ENCODE data around the gene GPR132.

Gene GPR132

DNA sequence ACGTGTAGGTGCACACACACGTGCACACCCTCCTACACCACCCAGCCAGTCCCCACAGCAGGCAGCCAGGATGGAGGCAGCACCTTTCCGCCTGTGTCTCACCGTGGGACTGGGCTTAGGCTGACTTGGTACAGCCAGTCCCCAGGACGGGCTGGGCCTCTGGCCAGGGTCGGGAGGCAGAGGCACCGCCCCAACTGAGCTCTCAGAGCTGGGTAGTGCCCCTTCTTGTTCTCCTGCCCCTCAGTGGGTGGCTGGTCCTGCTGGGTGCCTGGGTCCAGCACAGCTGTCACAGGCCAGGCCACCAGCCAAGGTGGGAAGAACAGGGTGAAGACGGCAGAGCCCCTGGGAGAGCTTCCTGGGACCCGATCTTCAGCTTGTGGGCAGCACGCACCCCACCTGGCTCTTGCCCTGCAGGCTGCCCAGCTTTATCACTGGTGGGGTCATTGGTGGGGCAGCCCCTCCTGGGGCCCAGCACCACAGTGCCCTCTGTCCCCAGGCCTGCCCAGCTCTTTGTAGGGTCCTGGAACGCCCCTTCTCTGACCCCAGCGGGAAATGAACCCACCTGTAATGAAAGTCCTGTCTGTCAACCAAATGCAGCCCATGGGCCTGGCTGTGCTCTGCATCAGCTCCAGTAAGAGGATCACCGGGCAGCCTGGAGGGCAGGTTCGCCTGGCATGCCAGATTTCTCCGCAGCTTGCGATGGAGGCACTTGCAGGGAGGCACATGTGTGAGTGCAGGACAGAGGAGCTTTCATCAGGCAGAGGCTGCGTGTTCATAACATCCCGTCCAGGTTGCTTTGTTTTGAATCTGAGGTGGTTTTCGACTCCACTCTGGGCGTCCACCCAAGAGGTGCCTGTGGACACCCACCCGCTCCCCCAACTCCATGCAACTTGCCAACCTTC lies 59.0 kb downstream of the GPR132 start:
- no peaks in the 10 kb centered on the region for H3K9me2 ChIP-seq (replicated peaks; ENCODE audit: low read depth, low read length)
- no peaks in the 10 kb centered on the region for H3K27me3 ChIP-seq (ENCODE audit: insufficient read depth, low read length, poor library complexity, severe bottlenecking)
- H3K36me3 ChIP-seq (ENCODE audit: insufficient read depth, low read length): peaks cover 46% of the 10 kb centered on the region
- H3K4me1 ChIP-seq (ENCODE audit: insufficient read depth, low read length, poor library complexity, severe bottlenecking): no peaks in the 10 kb centered on the region
- H3K79me2 ChIP-seq (ENCODE audit: insufficient read depth, low read length): peaks cover 42% of the 10 kb centered on the region
- no peaks in the 10 kb centered on the region for H3F3A ChIP-seq (ENCODE audit: low read depth)
- TF ChIP-seq EZH2phosphoT487 (IDR thresholded peaks at IDR 0.05; ENCODE audit: borderline replicate concordance): no peak
- TF ChIP-seq, protein P1, sequence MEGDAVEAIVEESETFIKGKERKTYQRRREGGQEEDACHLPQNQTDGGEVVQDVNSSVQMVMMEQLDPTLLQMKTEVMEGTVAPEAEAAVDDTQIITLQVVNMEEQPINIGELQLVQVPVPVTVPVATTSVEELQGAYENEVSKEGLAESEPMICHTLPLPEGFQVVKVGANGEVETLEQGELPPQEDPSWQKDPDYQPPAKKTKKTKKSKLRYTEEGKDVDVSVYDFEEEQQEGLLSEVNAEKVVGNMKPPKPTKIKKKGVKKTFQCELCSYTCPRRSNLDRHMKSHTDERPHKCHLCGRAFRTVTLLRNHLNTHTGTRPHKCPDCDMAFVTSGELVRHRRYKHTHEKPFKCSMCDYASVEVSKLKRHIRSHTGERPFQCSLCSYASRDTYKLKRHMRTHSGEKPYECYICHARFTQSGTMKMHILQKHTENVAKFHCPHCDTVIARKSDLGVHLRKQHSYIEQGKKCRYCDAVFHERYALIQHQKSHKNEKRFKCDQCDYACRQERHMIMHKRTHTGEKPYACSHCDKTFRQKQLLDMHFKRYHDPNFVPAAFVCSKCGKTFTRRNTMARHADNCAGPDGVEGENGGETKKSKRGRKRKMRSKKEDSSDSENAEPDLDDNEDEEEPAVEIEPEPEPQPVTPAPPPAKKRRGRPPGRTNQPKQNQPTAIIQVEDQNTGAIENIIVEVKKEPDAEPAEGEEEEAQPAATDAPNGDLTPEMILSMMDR (conservative IDR thresholded peaks at IDR 0.05; ENCODE audit: low read length): no peak
- no peak overlapping the region for H2AFZ ChIP-seq (ENCODE audit: low read length)
- peaks cover 38% of the 10 kb centered on the region for H4K20me1 ChIP-seq (ENCODE audit: insufficient read depth, low read length, poor library complexity, severe bottlenecking)
- H3K4me3 ChIP-seq (ENCODE audit: low read length, poor library complexity, severe bottlenecking): no peak overlapping the region
- no peaks in the 10 kb centered on the region for H3K9me3 ChIP-seq (ENCODE audit: insufficient read depth, low read depth, low read length)
- H3K4me2 ChIP-seq (ENCODE audit: low read depth, low read length, poor library complexity, severe bottlenecking): no peak overlapping the region
- no peak overlapping the region for H3K9ac ChIP-seq (ENCODE audit: low read depth, low read length, poor library complexity, severe bottlenecking)

DNA sequence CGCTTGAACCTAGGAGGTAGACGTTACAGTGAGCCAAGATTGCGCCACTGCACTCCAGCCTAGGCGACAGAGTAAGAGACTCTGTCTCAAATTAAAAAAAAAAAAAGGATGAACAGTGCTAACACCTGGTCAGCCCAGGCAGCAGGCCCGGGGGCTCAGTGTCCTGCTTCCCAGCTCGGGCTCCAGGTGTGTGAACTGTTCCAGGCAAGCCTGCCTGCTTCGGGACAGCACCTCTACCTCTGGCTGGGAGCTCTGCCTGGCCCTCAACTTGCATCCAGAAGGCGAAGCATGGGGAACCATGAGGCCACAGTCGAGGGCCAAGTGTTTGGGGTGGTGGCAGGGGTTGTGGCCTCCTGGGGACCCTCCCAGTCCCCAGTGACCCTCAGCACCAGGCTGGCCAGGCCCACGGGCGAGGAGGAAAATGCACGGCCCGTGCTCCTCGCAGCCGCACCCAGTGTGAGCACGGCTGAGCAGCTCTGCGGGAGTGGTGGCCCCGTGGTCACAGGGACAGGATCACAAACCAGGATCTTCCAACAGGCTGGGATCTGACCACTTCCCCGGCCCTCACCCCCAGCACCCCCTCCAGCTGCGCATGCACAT lies 59.8 kb downstream of the GPR132 start:
- H4K20me1 ChIP-seq (ENCODE audit: insufficient read depth, low read length, poor library complexity, severe bottlenecking): peaks cover 30% of the 10 kb centered on the region
- no peak overlapping the region for H2AFZ ChIP-seq (ENCODE audit: low read length)
- H3K9me3 ChIP-seq (ENCODE audit: insufficient read depth, low read depth, low read length): no peaks in the 10 kb centered on the region
- H3K36me3 ChIP-seq (ENCODE audit: insufficient read depth, low read length): peaks cover 39% of the 10 kb centered on the region
- no peaks in the 10 kb centered on the region for H3F3A ChIP-seq (ENCODE audit: low read depth)
- peaks cover 34% of the 10 kb centered on the region for H3K79me2 ChIP-seq (ENCODE audit: insufficient read depth, low read length)
- H3K9me2 ChIP-seq (replicated peaks; ENCODE audit: low read depth, low read length): no peaks in the 10 kb centered on the region
- no peaks in the 10 kb centered on the region for H3K4me1 ChIP-seq (ENCODE audit: insufficient read depth, low read length, poor library complexity, severe bottlenecking)
- no peak overlapping the region for H3K4me3 ChIP-seq (ENCODE audit: low read length, poor library complexity, severe bottlenecking)
- H3K27me3 ChIP-seq (ENCODE audit: insufficient read depth, low read length, poor library complexity, severe bottlenecking): no peaks in the 10 kb centered on the region
- no peak overlapping the region for H3K9ac ChIP-seq (ENCODE audit: low read depth, low read length, poor library complexity, severe bottlenecking)
- no peak overlapping the region for H3K4me2 ChIP-seq (ENCODE audit: low read depth, low read length, poor library complexity, severe bottlenecking)
- TF ChIP-seq EZH2phosphoT487 (IDR thresholded peaks at IDR 0.05; ENCODE audit: borderline replicate concordance): no peak
- TF ChIP-seq, protein P1 (conservative IDR thresholded peaks at IDR 0.05; ENCODE audit: low read length): no peak
